ENCODE results near the gene AMTN. TPM values are rescaled to one million over a fixed set of nuclear protein-coding genes. Genes with fewer than 3 reads are reported as not detected.

The AMTN gene
- total RNA-seq, 2 donors from 2014 or later = not detected

- intact Hi-C loops (cut with DNase I) = no loop called here
- no peak overlapping the region for H3K4me3 ChIP-seq
- no peak for TF ChIP-seq CTCF (IDR thresholded peaks at IDR 0.05)
- H3K27ac ChIP-seq = no peak overlapping the region
- H3K9ac ChIP-seq (ENCODE audit: low read depth in 2 of 2, low read length in 2 of 2) = no peak overlapping the region
- no peaks in the 10 kb centered on the region for H3K36me3 ChIP-seq
- H3K9me3 ChIP-seq = no peaks in the 10 kb centered on the region
- DNase-seq = no peak
- no peaks in the 10 kb centered on the region for H3K27me3 ChIP-seq
- H3K4me1 ChIP-seq = no peaks in the 10 kb centered on the region
Measured at GRCh38 chr4:70559924-70560323, 41.6 kb downstream of the AMTN start.

GRCh38 chr4:70564033-70564432, 45.7 kb downstream of the AMTN start:
- H3K27me3 ChIP-seq = no peaks in the 10 kb centered on the region
- no peaks in the 10 kb centered on the region for H3K36me3 ChIP-seq
- H3K9me3 ChIP-seq = no peaks in the 10 kb centered on the region
- no peak for TF ChIP-seq CTCF (IDR thresholded peaks at IDR 0.05)
- DNase-seq = no peak
- intact Hi-C loops (cut with DNase I) = no loop called here
- no peak overlapping the region for H3K27ac ChIP-seq
- no peak overlapping the region for H3K4me3 ChIP-seq
- H3K9ac ChIP-seq (ENCODE audit: low read depth in 2 of 2, low read length in 2 of 2) = no peak overlapping the region
- H3K4me1 ChIP-seq = no peaks in the 10 kb centered on the region

GRCh38 chr4:70570796-70571195, 52.4 kb downstream of the AMTN start:
- no peak for TF ChIP-seq CTCF (IDR thresholded peaks at IDR 0.05)
- Histone ChIP-seq H3K9ac (ENCODE audit: low read depth in 2 of 2, low read length in 2 of 2) (no peak overlapping the region), H3K27ac (no peak overlapping the region), H3K9me3 (no peaks in the 10 kb centered on the region), H3K4me1 (no peaks in the 10 kb centered on the region), H3K36me3 (no peaks in the 10 kb centered on the region), H3K27me3 (no peaks in the 10 kb centered on the region), H3K4me3 (no peak overlapping the region)
- DNase-seq = no peak
- intact Hi-C loops (cut with DNase I) = no loop called here

- H3K9ac ChIP-seq (ENCODE audit: low read depth in 2 of 2, low read length in 2 of 2) = no peak overlapping the region
- no peaks in the 10 kb centered on the region for H3K9me3 ChIP-seq
- H3K27me3 ChIP-seq = no peaks in the 10 kb centered on the region
- H3K4me3 ChIP-seq = no peak overlapping the region
- DNase-seq = no peak
- H3K4me1 ChIP-seq = no peaks in the 10 kb centered on the region
- TF ChIP-seq CTCF (IDR thresholded peaks at IDR 0.05) = no peak
- H3K27ac ChIP-seq = no peak overlapping the region
- H3K36me3 ChIP-seq = no peaks in the 10 kb centered on the region
- intact Hi-C loops (cut with DNase I) = no loop called here
Measured at GRCh38 chr4:70571772-70572171, 53.4 kb downstream of the AMTN start.

- Histone ChIP-seq H3K27ac (no peak overlapping the region), H3K4me3 (no peak overlapping the region), H3K27me3 (no peaks in the 10 kb centered on the region), H3K4me1 (no peaks in the 10 kb centered on the region), H3K9ac (ENCODE audit: low read depth in 2 of 2, low read length in 2 of 2) (no peak overlapping the region), H3K9me3 (no peaks in the 10 kb centered on the region), H3K36me3 (no peaks in the 10 kb centered on the region)
- intact Hi-C loops (cut with DNase I) = no loop called here
- no peak for DNase-seq
- TF ChIP-seq CTCF (IDR thresholded peaks at IDR 0.05) = no peak
Measured at GRCh38 chr4:70575964-70576363, 57.6 kb downstream of the AMTN start.
